NCI-H446 (cell line): ENCODE measurements around the gene IL4I1.

ENCODE experiments used
- DNase-seq, 2 experiments: peaks; one replicate each; lab custom pipeline; 2025; lab: John Stamatoyannopoulos, UW

IL4I1 gene

DNA sequence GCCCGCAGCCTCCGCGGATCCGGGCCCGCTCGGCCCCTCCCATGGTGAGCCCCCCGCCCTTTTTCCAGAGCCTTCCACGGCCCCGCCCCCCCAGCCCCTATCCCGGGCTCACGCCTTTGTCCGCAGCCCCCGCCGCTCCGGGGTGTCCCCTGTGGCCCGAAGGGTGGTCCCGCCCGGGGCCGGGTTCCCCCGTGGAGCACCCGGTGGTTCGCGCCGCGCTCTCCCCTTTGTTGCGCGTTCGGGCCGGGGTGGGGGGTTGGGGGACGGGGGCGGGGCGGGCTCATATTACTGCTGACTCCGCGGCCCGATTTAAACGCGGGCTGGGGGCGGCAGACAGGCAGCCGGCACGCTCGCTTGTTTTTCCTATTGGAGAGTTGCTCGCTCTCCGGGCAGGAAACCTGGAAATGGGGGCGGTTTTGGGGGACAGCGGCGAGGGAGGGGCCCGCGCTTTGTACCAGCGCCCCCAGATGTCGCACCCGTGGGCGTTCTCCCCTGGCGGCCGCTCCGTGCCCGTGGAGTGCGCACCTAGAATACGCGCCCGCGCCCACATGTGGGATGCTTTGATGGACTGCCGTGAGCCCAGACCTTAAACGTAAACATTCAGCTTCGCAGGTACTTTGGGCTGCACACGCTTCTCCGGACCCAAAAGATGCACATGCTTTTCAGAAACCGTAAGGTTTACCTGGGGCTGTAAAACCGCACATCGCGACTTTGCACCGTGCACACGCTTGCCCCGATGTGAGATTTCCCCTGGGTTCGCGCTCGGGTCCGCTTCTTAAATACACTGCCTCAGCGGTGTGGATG is 45.0 kb downstream of the IL4I1 start:
- peak in 1 of 2 experiments; percentile 51 for DNase-seq

DNA sequence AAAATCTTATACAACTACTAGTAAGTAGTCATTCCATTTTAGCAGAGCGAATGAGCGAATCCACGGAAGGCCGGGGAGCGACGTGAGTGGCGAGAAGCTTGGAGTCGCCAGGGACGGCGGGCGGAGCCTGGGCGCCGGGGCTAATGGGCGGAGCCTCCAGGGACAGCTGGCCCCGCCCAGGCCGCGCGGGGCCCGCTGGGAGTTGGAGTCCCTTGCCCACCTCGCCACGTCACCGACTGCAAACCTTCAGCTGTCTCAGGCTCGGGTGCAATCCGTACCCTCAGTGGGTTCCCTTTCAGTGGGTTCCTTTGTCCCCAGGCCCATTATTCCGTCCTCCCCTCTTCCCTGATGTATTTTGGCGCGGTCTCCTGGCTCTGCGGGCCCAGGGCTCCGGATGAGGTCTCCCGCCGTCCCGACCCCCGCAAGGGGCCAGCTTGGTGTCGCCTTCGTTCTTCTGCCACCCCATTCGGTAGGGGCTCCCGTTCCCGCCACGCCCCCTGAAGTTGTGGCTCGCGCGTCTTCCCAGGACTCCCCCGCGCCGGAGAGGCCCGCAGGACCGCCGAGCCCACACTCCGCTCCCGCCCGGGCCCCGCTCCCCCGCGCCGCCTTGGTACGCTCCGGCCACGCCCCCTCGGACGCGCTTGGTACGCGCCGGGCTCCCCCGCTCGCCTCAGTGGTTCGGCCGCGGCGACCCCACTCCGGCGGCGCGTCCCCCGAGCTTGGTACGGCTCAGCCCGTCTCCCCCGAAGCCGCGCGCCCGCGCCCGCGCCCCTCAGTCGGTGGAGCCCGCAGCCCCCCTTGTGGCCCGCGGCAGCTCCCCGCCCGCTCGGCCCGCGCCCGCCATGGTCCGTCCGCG is 46.0 kb downstream of the IL4I1 start, which contains the start of gene PTOV1:
Gene PTOV1, plus strand, starts transcription at position 673 of the 856 bp plus-strand sequence.
- peak; percentile 91 to 98 for DNase-seq

GRCh38 chr19:49850221-49850486 is 46.5 kb downstream of the IL4I1 start:
- no peak for DNase-seq

GRCh38 chr19:49849433-49850220 is 47.1 kb downstream of the IL4I1 start:
- DNase-seq = no peak

GRCh38 chr19:49848938-49849337 is 47.7 kb downstream of the IL4I1 start:
- DNase-seq = no peak

DNA sequence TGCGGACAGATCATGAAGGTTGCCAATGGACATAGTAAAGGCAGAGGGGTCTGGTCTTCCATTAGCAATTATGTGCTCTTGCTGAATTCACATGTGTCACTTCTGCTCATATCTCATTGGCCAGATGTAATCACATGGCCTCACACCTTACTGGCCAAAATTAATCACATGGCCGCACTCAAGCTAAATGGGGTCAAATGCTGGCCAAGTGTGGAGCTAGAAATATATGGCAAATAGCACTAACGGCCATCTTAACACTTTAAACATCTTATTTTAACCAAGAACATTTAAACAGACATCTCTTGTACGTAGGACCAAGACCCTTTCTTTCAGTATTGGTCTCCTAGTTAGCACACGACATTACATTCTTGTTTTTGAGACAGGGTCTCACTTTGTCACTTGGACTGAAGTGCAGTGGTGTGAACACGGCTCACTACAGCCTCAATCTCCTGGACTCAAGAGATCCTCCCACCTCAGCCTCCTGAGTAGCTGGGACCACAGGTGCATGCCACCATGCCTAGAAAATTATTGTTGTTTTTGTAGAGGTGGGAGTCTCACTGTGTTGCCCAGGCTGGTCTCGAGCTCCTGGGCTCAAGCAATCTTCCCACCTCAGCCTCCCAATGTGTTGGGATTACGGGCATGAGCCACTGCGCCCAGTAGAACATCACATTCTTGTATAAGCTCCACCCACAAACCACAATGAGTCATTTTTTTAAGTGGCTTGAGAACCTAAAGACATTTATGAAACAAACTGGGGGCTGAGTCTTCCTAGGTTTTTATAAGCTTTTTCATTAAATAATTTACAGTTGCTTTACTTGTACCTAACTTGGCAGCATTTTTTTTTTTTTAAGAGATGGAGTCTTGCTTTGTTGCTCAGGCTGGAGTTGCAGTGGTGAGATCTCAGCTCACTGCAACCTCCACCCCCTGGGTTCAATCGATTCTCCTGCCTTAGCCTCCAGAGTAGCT is 48.7 kb downstream of the IL4I1 start:
- no peak for DNase-seq

DNA sequence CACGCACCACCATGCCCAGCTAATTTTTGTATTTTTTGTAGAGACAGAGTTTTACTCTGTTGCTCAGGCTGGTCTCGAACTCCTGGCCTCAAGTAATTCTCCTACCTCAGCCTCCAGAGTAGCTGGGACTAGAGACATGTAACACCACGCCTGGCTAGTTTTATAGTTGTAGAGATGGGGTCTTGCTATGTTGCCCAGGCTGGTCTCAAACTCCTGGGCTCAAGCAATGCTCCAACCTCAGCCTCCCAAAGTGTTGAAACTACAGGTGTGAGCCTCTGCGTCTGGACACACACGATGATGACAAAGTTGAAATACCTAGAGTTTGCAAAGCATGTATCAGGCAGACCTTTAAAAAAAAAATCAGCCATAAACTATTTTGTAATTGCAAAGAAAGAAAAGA is 50.3 kb downstream of the IL4I1 start:
- DNase-seq = no peak

DNA sequence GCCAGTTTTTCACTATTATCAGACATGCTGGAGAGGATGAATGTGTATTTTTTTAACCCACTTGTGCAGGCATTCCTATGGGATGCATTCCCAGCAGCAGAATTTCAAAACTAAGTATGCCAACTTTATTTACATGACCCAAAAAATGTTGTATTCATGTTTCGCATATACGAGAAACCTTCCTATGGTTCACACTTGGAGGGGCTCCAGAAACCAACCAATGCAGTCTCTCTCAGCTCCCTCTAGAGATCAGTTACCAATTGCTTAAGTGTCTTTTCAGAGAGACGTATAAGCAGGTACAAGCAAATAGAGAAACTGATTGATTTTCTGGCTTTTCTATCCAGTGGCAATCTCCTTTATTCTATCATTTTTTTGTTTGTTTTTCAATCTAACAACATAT is 51.3 kb downstream of the IL4I1 start:
- DNase-seq = no peak

- no peak for DNase-seq
Measured at GRCh38 chr19:49844138-49845095, 52.3 kb downstream of the IL4I1 start.

DNA sequence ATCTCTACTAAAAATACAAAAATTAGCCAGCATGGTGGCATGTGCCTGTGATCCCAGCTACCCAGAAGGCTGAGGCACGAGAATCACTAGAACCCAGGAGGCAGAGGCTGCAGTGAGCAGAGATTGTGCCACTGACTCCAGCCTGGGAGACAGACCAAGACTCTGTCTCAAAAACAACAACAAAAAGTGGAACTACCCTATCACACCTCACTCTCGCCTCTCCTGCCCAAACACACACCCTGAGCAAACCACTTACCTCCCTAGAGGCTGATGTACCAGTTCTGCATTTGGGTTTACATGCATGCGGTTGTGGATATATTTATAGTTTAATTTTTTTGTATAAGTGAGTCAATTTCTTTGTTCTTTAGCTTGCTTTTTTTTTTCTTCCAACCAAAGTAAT is 53.4 kb downstream of the IL4I1 start:
- DNase-seq = no peak

- no peak for DNase-seq
Measured at GRCh38 chr19:49840736-49841249, 55.9 kb downstream of the IL4I1 start.

GRCh38 chr19:49840321-49840720 is 56.4 kb downstream of the IL4I1 start:
- no peak for DNase-seq

DNA sequence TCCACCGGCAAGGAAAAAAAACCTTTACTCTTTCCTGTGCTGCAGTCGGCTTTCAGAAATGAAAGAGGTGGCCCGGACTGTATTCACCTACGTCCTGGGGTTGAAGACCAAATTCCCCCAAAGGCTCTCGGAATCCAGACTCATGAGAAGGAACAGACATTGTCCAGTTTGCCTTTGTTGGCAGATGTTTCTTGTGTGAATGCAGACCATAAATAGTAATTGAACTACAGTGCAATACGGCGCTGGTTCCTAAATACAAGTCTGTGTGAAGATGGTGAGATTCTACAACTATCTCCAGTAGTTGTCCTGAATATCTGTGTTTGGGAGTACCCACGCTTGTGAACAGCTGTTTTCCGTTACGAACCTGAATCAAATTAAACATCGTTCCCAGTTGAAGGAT is 57.0 kb downstream of the IL4I1 start:
- DNase-seq = no peak
